Thymus (tissue), 11 donors: ENCODE data around the gene RIN1. TPM values are rescaled to one million over a fixed set of nuclear protein-coding genes. Genes with fewer than 3 reads are reported as not detected.
"Not testable (repeated sequence)": the region's sequence is repeated elsewhere in the genome, so short reads cannot be mapped to it uniquely, and the experiment has no call there.

ENCODE experiments used
- DNase-seq, 9 donors: peaks; one replicate each; pipeline ENCODE4 v3.0.0-alpha.2; 2013; ENCODE audit warnings: low spot score in 9 of 9, low read depth in 6 of 9, missing footprints in 1 of 9
- H3K27ac ChIP-seq, 2 donors: one replicate each; pipeline ENCODE4 v1.5.1; 2013; ENCODE audit warnings: control low read depth in 1 of 2, low read depth in 1 of 2, low read length in 1 of 2, mild to moderate bottlenecking in 1 of 2, moderate library complexity in 1 of 2
- H3K27me3 ChIP-seq, 2 donors: one replicate each; pipeline ENCODE4 v1.5.1; 2013; ENCODE audit warnings: low read length in 1 of 2; ENCODE audit not compliant: control insufficient read depth in 2 of 2, insufficient read depth in 1 of 2
- H3K36me3 ChIP-seq, 2 donors: one replicate each; pipeline ENCODE4 v1.5.1; 2013; ENCODE audit warnings: low read length in 1 of 2, mild to moderate bottlenecking in 1 of 2, moderate library complexity in 1 of 2; ENCODE audit not compliant: control insufficient read depth in 2 of 2, insufficient read depth in 2 of 2
- H3K4me1 ChIP-seq, 2 donors: one replicate each; pipeline ENCODE4 v1.5.1; 2013; ENCODE audit warnings: low read length in 2 of 2; ENCODE audit not compliant: control insufficient read depth in 2 of 2, insufficient read depth in 2 of 2
- H3K4me3 ChIP-seq, 2 donors: one replicate each; pipeline ENCODE4 v1.5.1; 2013; ENCODE audit warnings: low read length in 2 of 2, control low read depth in 1 of 2, mild to moderate bottlenecking in 1 of 2
- H3K9me3 ChIP-seq, 2 donors: one replicate each; pipeline ENCODE4 v1.5.1; 2013; ENCODE audit warnings: low read length in 1 of 2, mild to moderate bottlenecking in 1 of 2; ENCODE audit not compliant: control insufficient read depth in 2 of 2, insufficient read depth in 1 of 2
- WGBS: extraction: QIAGEN DNeasy Blood & Tissue Kit; methylation state at CpG from one replicate; pipeline ENCODE4 v1.1.7; 2013; 5-methylcytosine and 5-hydroxymethylcytosine counted together
- polyA plus RNA-seq: library from polyadenylated mRNA; stranded (reverse); fragments of 200-250 nt; gene quantifications from one replicate; pipeline ENCODE4 v1.2.3, GENCODE V29; 2013
- total RNA-seq: library from RNA; stranded (reverse); fragments of 120-200 nt; gene quantifications from one replicate; pipeline ENCODE4 v1.2.4, GENCODE V29; 2013
- donor health status: healthy.

Gene RIN1
- total and polyA plus RNA-seq, 2 donors: 1.1 to 5.8 TPM

- no peaks in the 10 kb centered on the region for H3K4me1 ChIP-seq
- H3K27ac ChIP-seq: no peak overlapping the region
- H3K9me3 ChIP-seq: peaks cover 0 to 3% of the 10 kb centered on the region in 2 donors
- peaks cover 6 to 22% of the 10 kb centered on the region in 2 donors for H3K36me3 ChIP-seq
- DNase-seq: no peak
- H3K4me3 ChIP-seq: no peak overlapping the region
- 96% methylated on average over 6 of the region's 6 CpGs for WGBS
- no peaks in the 10 kb centered on the region for H3K27me3 ChIP-seq
Measured at GRCh38 chr11:66361502-66361941, 25.3 kb upstream of the RIN1 start.

GRCh38 chr11:66360406-66361073 is 24.3 kb upstream of the RIN1 start:
- no peak for DNase-seq
- H3K36me3 ChIP-seq: peaks cover 6 to 22% of the 10 kb centered on the region in 2 donors
- H3K4me3 ChIP-seq: no peak overlapping the region
- H3K4me1 ChIP-seq: no peaks in the 10 kb centered on the region
- WGBS: 98% methylated on average over 15 of the region's 15 CpGs
- peaks cover 0 to 3% of the 10 kb centered on the region in 2 donors for H3K9me3 ChIP-seq
- no peak overlapping the region for H3K27ac ChIP-seq
- H3K27me3 ChIP-seq: no peaks in the 10 kb centered on the region

GRCh38 chr11:66359662-66360087 is 23.4 kb upstream of the RIN1 start:
- Histone ChIP-seq H3K4me3 (no peak overlapping the region), H3K27ac (no peak overlapping the region), H3K27me3 (no peaks in the 10 kb centered on the region), H3K4me1 (no peaks in the 10 kb centered on the region), H3K9me3 (peaks cover 0 to 3% of the 10 kb centered on the region in 2 donors), H3K36me3 (peaks cover 6 to 22% of the 10 kb centered on the region in 2 donors)
- DNase-seq: no peak
- WGBS: 89% methylated on average over 3 of the region's 3 CpGs

GRCh38 chr11:66350560-66351235 is 14.5 kb upstream of the RIN1 start:
- not testable (repeated sequence) for H3K27ac ChIP-seq, H3K4me3 ChIP-seq, H3K27me3 ChIP-seq, H3K9me3 ChIP-seq, DNase-seq, H3K36me3 ChIP-seq
- 91% methylated on average over 8 of the region's 8 CpGs for WGBS
- peaks cover 13 to 23% of the 10 kb centered on the region in 2 donors for H3K4me1 ChIP-seq

GRCh38 chr11:66349084-66349386 is 12.8 kb upstream of the RIN1 start:
- no peak for DNase-seq
- H3K4me3 ChIP-seq: no peak overlapping the region

GRCh38 chr11:66347425-66348276 is 11.4 kb upstream of the RIN1 start, which contains the start of gene B4GAT1:
TSS of gene B4GAT1 (minus strand) at chr11:66347629. CDS start at chr11:66347545, 84 bp downstream.
- Histone ChIP-seq H3K27ac (peak within 1 kb of the TSS; percentile 75 to 91), H3K36me3 (peaks cover 4 to 8% of the 10 kb centered on the region in 2 donors), H3K4me3 (peak within 1 kb of the TSS; percentile 80 to 92), H3K9me3 (peaks cover 0 to 2% of the 10 kb centered on the region in 2 donors), H3K4me1 (peaks cover 28 to 37% of the 10 kb centered on the region in 2 donors), H3K27me3 (no peaks in the 10 kb centered on the region)
- peak in 6 of 9 donors; percentile 69 to 92 (median 78) for DNase-seq
- WGBS: under 1% methylated on average over 101 of the region's 101 CpGs

More at GRCh38 chr11:66349084-66349386, 12.8 kb upstream of the RIN1 start:
- Histone ChIP-seq H3K27ac (no peak overlapping the region), H3K4me1 (peaks cover 20 to 35% of the 10 kb centered on the region in 2 donors), H3K9me3 (peaks cover 0 to 2% of the 10 kb centered on the region in 2 donors), H3K27me3 (no peaks in the 10 kb centered on the region), H3K36me3 (peaks cover 3 to 4% of the 10 kb centered on the region in 2 donors)
- WGBS: 95% methylated on average over 2 of the region's 2 CpGs

- Histone ChIP-seq H3K27me3 (no peaks in the 10 kb centered on the region), H3K4me3 (peak overlapping the region; percentile 80 to 92), H3K9me3 (peaks cover 0 to 2% of the 10 kb centered on the region in 2 donors), H3K4me1 (peaks cover 28 to 37% of the 10 kb centered on the region in 2 donors), H3K27ac (peak overlapping the region; percentile 58 to 91), H3K36me3 (peaks cover 9 to 15% of the 10 kb centered on the region in 2 donors)
- no peak for DNase-seq
- WGBS: 36% methylated on average over 68 of the region's 68 CpGs
Measured at GRCh38 chr11:66346476-66347424, 10.5 kb upstream of the RIN1 start.

- Histone ChIP-seq H3K4me3 (peak overlapping the region; percentile 97 to 100), H3K27me3 (no peaks in the 10 kb centered on the region), H3K9me3 (peaks cover 0 to 2% of the 10 kb centered on the region in 2 donors), H3K36me3 (peaks cover 23 to 26% of the 10 kb centered on the region in 2 donors), H3K4me1 (peaks cover 28 to 37% of the 10 kb centered on the region in 2 donors), H3K27ac (peak overlapping the region; percentile 80 to 88)
- 24% methylated on average over 7 of the region's 7 CpGs for WGBS
- DNase-seq: no peak
Measured at GRCh38 chr11:66345316-66345649, 9.0 kb upstream of the RIN1 start.
